SH-SY5Y (cell line): ENCODE results near the gene SLC9A1.

Experiments used
- GATA2 ChIP-seq: IDR thresholded peaks from 2 replicates; pipeline ENCODE4 v1.6.1; 2011; ENCODE audit warnings: mild to moderate bottlenecking, low read depth, low read length
- GATA3 ChIP-seq: IDR thresholded peaks from 2 replicates; pipeline ENCODE4 v1.6.1; 2011; ENCODE audit warnings: low read depth, mild to moderate bottlenecking, low read length, moderate library complexity

SLC9A1 gene

GRCh38 chr1:27143401-27143800 is 11.5 kb downstream of the SLC9A1 start:
- no peak for TF ChIP-seq GATA3
- no peak for TF ChIP-seq GATA2

- TF ChIP-seq GATA3 (no peak), GATA2 (no peak)
Observed at GRCh38 chr1:27142464-27142863, 12.5 kb downstream of the SLC9A1 start.

GRCh38 chr1:27141266-27142003 is 13.5 kb downstream of the SLC9A1 start:
- TF ChIP-seq GATA2 (peak; percentile 61), GATA3 (no peak)

GRCh38 chr1:27139980-27140379 is 14.9 kb downstream of the SLC9A1 start:
- TF ChIP-seq GATA2: no peak
- no peak for TF ChIP-seq GATA3

- no peak for TF ChIP-seq GATA3
- TF ChIP-seq GATA2: no peak
Observed at GRCh38 chr1:27138927-27139326, 16.0 kb downstream of the SLC9A1 start.

GRCh38 chr1:27138368-27138767 is 16.6 kb downstream of the SLC9A1 start:
- no peak for TF ChIP-seq GATA2
- no peak for TF ChIP-seq GATA3

- TF ChIP-seq GATA2 (no peak), GATA3 (no peak)
Observed at GRCh38 chr1:27137544-27138075, 17.3 kb downstream of the SLC9A1 start.

- TF ChIP-seq GATA2 (no peak), GATA3 (no peak)
Observed at GRCh38 chr1:27136998-27137542, 17.9 kb downstream of the SLC9A1 start.

- no peak for TF ChIP-seq GATA3
- TF ChIP-seq GATA2: no peak
Observed at GRCh38 chr1:27136236-27136551, 18.7 kb downstream of the SLC9A1 start.

GRCh38 chr1:27135541-27136235 is 19.2 kb downstream of the SLC9A1 start:
- no peak for TF ChIP-seq GATA2
- no peak for TF ChIP-seq GATA3

- TF ChIP-seq GATA2 (no peak), GATA3 (no peak)
Observed at GRCh38 chr1:27133991-27134390, 20.9 kb downstream of the SLC9A1 start.

GRCh38 chr1:27133158-27133557 is 21.8 kb downstream of the SLC9A1 start:
- TF ChIP-seq GATA2 (no peak), GATA3 (no peak)

GRCh38 chr1:27132624-27133023 is 22.3 kb downstream of the SLC9A1 start:
- TF ChIP-seq GATA3 (no peak), GATA2 (no peak)

GRCh38 chr1:27132147-27132546 is 22.8 kb downstream of the SLC9A1 start:
- TF ChIP-seq GATA2 (no peak), GATA3 (no peak)

GRCh38 chr1:27130798-27131197 is 24.1 kb downstream of the SLC9A1 start:
- no peak for TF ChIP-seq GATA3
- TF ChIP-seq GATA2: no peak
